HG03469 (cell line): Measurements from ENCODE around the gene MSRB3.

Experiments
- ATAC-seq: cut with Tn5 transposase; IDR thresholded peaks from one replicate; pipeline ENCODE4 v1.9.1; 2021; ENCODE audit warnings: mild to moderate bottlenecking, moderate library complexity, moderate number of reproducible peaks; ENCODE audit not compliant: unreplicated experiment

Gene MSRB3

GRCh38 chr12:65387396-65387795 lies 108.9 kb downstream of the MSRB3 start:
- no peak for ATAC-seq

GRCh38 chr12:65389436-65389835 lies 111.0 kb downstream of the MSRB3 start:
- ATAC-seq = no peak

GRCh38 chr12:65391711-65392110 lies 113.2 kb downstream of the MSRB3 start:
- ATAC-seq = no peak

GRCh38 chr12:65392491-65392890 lies 114.0 kb downstream of the MSRB3 start:
- ATAC-seq = no peak

- no peak for ATAC-seq
Observed at GRCh38 chr12:65403188-65403587, 124.7 kb downstream of the MSRB3 start.

- no peak for ATAC-seq
Observed at GRCh38 chr12:65407388-65408149, 129.1 kb downstream of the MSRB3 start.

- ATAC-seq = no peak
Observed at GRCh38 chr12:65408441-65408840, 130.0 kb downstream of the MSRB3 start.

GRCh38 chr12:65409726-65410125 lies 131.2 kb downstream of the MSRB3 start:
- no peak for ATAC-seq

- ATAC-seq = no peak
Observed at GRCh38 chr12:65411171-65411570, 132.7 kb downstream of the MSRB3 start.

GRCh38 chr12:65414526-65414925 lies 136.0 kb downstream of the MSRB3 start:
- ATAC-seq = no peak

- ATAC-seq = no peak
Observed at GRCh38 chr12:65415826-65416225, 137.3 kb downstream of the MSRB3 start.

- no peak for ATAC-seq
Observed at GRCh38 chr12:65419284-65420072, 141.0 kb downstream of the MSRB3 start.

- ATAC-seq = no peak
Observed at GRCh38 chr12:65420941-65421340, 142.5 kb downstream of the MSRB3 start.

GRCh38 chr12:65427646-65428045 lies 149.2 kb downstream of the MSRB3 start:
- no peak for ATAC-seq

GRCh38 chr12:65430006-65430405 lies 151.5 kb downstream of the MSRB3 start:
- no peak for ATAC-seq

- no peak for ATAC-seq
Observed at GRCh38 chr12:65430571-65431306, 152.3 kb downstream of the MSRB3 start.

GRCh38 chr12:65432114-65432513 lies 153.6 kb downstream of the MSRB3 start:
- no peak for ATAC-seq

- no peak for ATAC-seq
Observed at GRCh38 chr12:65432651-65433050, 154.2 kb downstream of the MSRB3 start.

GRCh38 chr12:65434737-65435136 lies 156.3 kb downstream of the MSRB3 start:
- no peak for ATAC-seq

GRCh38 chr12:65443038-65443437 lies 164.6 kb downstream of the MSRB3 start:
- no peak for ATAC-seq

- ATAC-seq = no peak
Observed at GRCh38 chr12:65444996-65445395, 166.5 kb downstream of the MSRB3 start.

- ATAC-seq = no peak
Observed at GRCh38 chr12:65446901-65447300, 168.4 kb downstream of the MSRB3 start.
